Esophagus squamous epithelium (tissue), 4 donors: ENCODE data around the gene DUS2.
A peak's percentile ranks its signal among the peaks of the same experiment; 100 is the strongest.
"Not testable (repeated sequence)": the region's sequence is repeated elsewhere in the genome, so short reads cannot be mapped to it uniquely, and the experiment has no call there.

Source experiments
- POLR2A ChIP-seq, 4 donors: fragments of 450-650 bp; IDR thresholded peaks; one replicate each; pipeline ENCODE4 v1.6.1; 2017; ENCODE audit warnings: antibody characterized with exemption in 4 of 4, mild to moderate bottlenecking in 4 of 4, moderate library complexity in 3 of 4
- TF ChIP-seq, protein P1 (sequence below), 6 experiments: fragments of 450-650 bp in 4 of 6; fragments of 200-600 bp in 2 of 6; sonication (generic) in 2 of 6; IDR thresholded peaks; one replicate each; pipeline ENCODE4 v1.5.1; 2016 to 2019; ENCODE audit warnings: antibody characterized with exemption in 6 of 6, mild to moderate bottlenecking in 4 of 6, moderate library complexity in 4 of 6

DNA sequence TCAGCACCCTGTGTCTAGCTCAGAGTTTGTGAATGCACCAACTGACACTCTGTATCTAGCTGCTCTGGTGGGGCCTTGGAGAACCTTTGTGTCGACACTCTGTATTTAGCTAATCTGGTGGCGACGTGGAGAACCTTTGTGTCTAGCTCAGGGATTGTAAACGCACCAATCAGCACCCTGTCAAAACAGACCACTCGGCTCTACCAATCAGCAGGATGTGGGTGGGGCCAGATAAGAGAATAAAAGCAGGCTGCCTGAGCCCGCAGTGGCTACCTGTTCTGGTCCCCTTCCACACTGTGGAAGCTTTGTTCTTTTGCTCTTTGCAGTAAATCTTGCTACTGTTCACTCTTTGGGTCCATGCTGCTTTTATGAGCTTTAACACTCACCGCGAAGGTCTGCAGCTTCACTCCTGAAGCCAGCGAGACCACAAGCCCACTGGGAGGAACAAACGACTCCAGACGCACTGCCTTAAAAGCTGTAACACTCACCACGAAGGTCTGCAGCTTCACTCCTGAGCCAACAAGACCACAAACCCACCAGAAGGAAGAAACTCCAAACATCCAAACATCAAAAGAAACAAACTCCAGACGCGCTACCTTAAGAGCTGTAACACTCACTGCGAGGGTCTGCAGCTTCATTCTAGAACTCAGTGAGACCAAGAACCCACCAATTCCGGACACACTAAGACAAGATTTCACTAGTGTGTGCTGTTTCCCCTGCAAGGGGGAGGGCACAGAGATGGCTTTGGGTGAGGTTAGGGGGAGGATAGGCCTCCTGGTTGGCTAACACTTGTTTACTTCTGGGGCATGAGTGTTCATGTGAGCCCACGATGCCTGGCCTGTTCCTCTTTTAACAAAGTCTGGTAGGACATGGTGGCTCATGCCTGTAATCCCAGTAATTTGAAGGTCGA lies 24.1 kb upstream of the DUS2 start, which contains the start of gene DPEP2:
- TF ChIP-seq, protein P1, sequence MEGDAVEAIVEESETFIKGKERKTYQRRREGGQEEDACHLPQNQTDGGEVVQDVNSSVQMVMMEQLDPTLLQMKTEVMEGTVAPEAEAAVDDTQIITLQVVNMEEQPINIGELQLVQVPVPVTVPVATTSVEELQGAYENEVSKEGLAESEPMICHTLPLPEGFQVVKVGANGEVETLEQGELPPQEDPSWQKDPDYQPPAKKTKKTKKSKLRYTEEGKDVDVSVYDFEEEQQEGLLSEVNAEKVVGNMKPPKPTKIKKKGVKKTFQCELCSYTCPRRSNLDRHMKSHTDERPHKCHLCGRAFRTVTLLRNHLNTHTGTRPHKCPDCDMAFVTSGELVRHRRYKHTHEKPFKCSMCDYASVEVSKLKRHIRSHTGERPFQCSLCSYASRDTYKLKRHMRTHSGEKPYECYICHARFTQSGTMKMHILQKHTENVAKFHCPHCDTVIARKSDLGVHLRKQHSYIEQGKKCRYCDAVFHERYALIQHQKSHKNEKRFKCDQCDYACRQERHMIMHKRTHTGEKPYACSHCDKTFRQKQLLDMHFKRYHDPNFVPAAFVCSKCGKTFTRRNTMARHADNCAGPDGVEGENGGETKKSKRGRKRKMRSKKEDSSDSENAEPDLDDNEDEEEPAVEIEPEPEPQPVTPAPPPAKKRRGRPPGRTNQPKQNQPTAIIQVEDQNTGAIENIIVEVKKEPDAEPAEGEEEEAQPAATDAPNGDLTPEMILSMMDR (IDR thresholded peaks at IDR 0.05): not testable (repeated sequence)
- peak in 1 of 4 donors; percentile 33 for TF ChIP-seq POLR2A (IDR thresholded peaks at IDR 0.05)
